PC-3 (cell line): Measurements from ENCODE around the gene RAB1A. TPM values are rescaled to one million over a fixed set of nuclear protein-coding genes. Genes with fewer than 3 reads are reported as not detected.

ENCODE experiments used
- ATAC-seq: fragments of 200-7000 bp; cut with Tn5 transposase; 2 replicates; pipeline ENCODE4 v1.9.1; 2020; ENCODE audit warnings: mild to moderate bottlenecking, moderate library complexity
- BruUV-seq: library from RNA; stranded (reverse); fragments of 400-500 nt; replicated peaks from 2 replicates; lab custom pipeline; 2021; lab: Mats Ljungman, UMichigan
- CTCF ChIA-PET: fragments of 300-600 bp; sonication (Branson Sonifier 250); formaldehyde crosslinking; loops from one replicate; lab custom pipeline; 2022; ENCODE audit warnings: antibody characterized with exemption; lab: Charles Lee
- POLR2A ChIA-PET: fragments of 300-600 bp; sonication (Branson Sonifier 250); formaldehyde crosslinking; loops from one replicate; lab custom pipeline; 2022; ENCODE audit warnings: antibody characterized with exemption; ENCODE audit not compliant: unreplicated experiment; lab: Charles Lee
- DNase-seq: peaks from one replicate; pipeline ENCODE4 v3.0.0-alpha.2; 2015
- H2AFZ ChIP-seq: fragments of 300-600 bp; sonication (generic); 2 replicates; pipeline ENCODE4 v1.6.0; 2016; ENCODE audit warnings: antibody characterized with exemption, low read length
- H3F3A ChIP-seq: fragments of 300-600 bp; sonication (generic); one replicate; pipeline ENCODE4 v1.6.0; 2017; ENCODE audit warnings: antibody characterized with exemption, low read length, control low read depth, mild to moderate bottlenecking; ENCODE audit not compliant: unreplicated experiment
- H3K27ac ChIP-seq: fragments of 300-600 bp; sonication (generic); 2 replicates; pipeline ENCODE4 v1.5.1; 2016; ENCODE audit warnings: mild to moderate bottlenecking, low read length
- H3K27me3 ChIP-seq: fragments of 300-600 bp; sonication (generic); 2 replicates; pipeline ENCODE4 v1.6.1; 2016; ENCODE audit warnings: low read length, mixed read lengths
- H3K36me3 ChIP-seq: fragments of 300-600 bp; sonication (generic); 2 replicates; pipeline ENCODE4 v1.6.1; 2016; ENCODE audit warnings: low read depth, mixed run types, low read length, mixed read lengths
- H3K4me1 ChIP-seq: fragments of 300-600 bp; sonication (generic); 2 replicates; pipeline ENCODE4 v1.5.1; 2016; ENCODE audit warnings: low read length; ENCODE audit not compliant: insufficient read depth
- H3K4me2 ChIP-seq: fragments of 300-600 bp; sonication (generic); 2 replicates; pipeline ENCODE4 v1.6.0; 2016; ENCODE audit warnings: low read length
- H3K4me3 ChIP-seq: fragments of 300-600 bp; sonication (generic); 2 replicates; pipeline ENCODE4 v1.5.1; 2016; ENCODE audit warnings: mild to moderate bottlenecking, low read length, mixed read lengths
- H3K79me2 ChIP-seq: fragments of 300-600 bp; sonication (generic); 2 replicates; pipeline ENCODE4 v1.6.1; 2017; ENCODE audit warnings: low read length, mixed read lengths
- H3K9ac ChIP-seq: fragments of 300-600 bp; sonication (generic); 2 replicates; pipeline ENCODE4 v1.6.0; 2016; ENCODE audit warnings: mild to moderate bottlenecking, low read length
- H3K9me2 ChIP-seq: fragments of 300-600 bp; sonication (generic); replicated peaks from 2 replicates; pipeline ENCODE4 v1.6.1; 2016; ENCODE audit warnings: mixed run types, low read length, mixed read lengths
- H3K9me3 ChIP-seq: fragments of 300-600 bp; sonication (generic); 2 replicates; pipeline ENCODE4 v1.6.1; 2016; ENCODE audit warnings: low read length, mixed read lengths
- H4K20me1 ChIP-seq: fragments of 300-600 bp; sonication (generic); 2 replicates; pipeline ENCODE4 v1.6.1; 2016; ENCODE audit warnings: low read length, mixed read lengths
- EZH2 ChIP-seq: fragments of 300-600 bp; sonication (generic); IDR thresholded peaks from one replicate; pipeline ENCODE4 v1.6.1; 2017; ENCODE audit warnings: antibody characterized with exemption, mild to moderate bottlenecking, low read length; ENCODE audit not compliant: unreplicated experiment
- EZH2phosphoT487 ChIP-seq: fragments of 300-600 bp; sonication (generic); IDR thresholded peaks from 2 replicates; pipeline ENCODE4 v1.6.1; 2018; ENCODE audit warnings: mild to moderate bottlenecking, antibody characterized with exemption, low read length, borderline replicate concordance
- intact Hi-C: fragments of 100-400 bp; cut with micrococcal nuclease; formaldehyde crosslinking; loops from 2 replicates; pipeline ENCODE4 v1.9.0; 2023
- total RNA-seq: library from RNA; depleted of rRNA; stranded (reverse); fragments of >200 nt; gene quantifications from 2 replicates; pipeline ENCODE4 v1.2.3, GENCODE V29; 2014
- TF ChIP-seq, protein P1 (sequence below): fragments of 300-600 bp; sonication (generic); conservative IDR thresholded peaks from 2 replicates; pipeline ENCODE4 v1.5.1; 2017; ENCODE audit warnings: antibody characterized with exemption, low read depth, mild to moderate bottlenecking, low read length

The RAB1A gene
- total RNA-seq, 1 experiment from 2014 or later, result 96.9 TPM

- no peak overlapping the region for H3K4me3 ChIP-seq
- no peaks in the 10 kb centered on the region for H4K20me1 ChIP-seq
- no peaks in the 10 kb centered on the region for H3F3A ChIP-seq
- H3K4me2 ChIP-seq, result no peak overlapping the region
- POLR2A ChIA-PET, result no interaction called here
- peak; percentile 55 for DNase-seq
- peak; percentile 91 for ATAC-seq
- no TSS peak for BruUV-seq
- H3K4me1 ChIP-seq, result no peaks in the 10 kb centered on the region
- H3K9ac ChIP-seq, result no peak overlapping the region
- H3K27me3 ChIP-seq, result no peaks in the 10 kb centered on the region
- no peaks in the 10 kb centered on the region for H3K79me2 ChIP-seq
- no peaks in the 10 kb centered on the region for H3K9me3 ChIP-seq
- no peak overlapping the region for H3K27ac ChIP-seq
- TF ChIP-seq, protein P1, sequence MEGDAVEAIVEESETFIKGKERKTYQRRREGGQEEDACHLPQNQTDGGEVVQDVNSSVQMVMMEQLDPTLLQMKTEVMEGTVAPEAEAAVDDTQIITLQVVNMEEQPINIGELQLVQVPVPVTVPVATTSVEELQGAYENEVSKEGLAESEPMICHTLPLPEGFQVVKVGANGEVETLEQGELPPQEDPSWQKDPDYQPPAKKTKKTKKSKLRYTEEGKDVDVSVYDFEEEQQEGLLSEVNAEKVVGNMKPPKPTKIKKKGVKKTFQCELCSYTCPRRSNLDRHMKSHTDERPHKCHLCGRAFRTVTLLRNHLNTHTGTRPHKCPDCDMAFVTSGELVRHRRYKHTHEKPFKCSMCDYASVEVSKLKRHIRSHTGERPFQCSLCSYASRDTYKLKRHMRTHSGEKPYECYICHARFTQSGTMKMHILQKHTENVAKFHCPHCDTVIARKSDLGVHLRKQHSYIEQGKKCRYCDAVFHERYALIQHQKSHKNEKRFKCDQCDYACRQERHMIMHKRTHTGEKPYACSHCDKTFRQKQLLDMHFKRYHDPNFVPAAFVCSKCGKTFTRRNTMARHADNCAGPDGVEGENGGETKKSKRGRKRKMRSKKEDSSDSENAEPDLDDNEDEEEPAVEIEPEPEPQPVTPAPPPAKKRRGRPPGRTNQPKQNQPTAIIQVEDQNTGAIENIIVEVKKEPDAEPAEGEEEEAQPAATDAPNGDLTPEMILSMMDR, result peak; percentile 59
- TF ChIP-seq EZH2phosphoT487, result no peak
- TF ChIP-seq EZH2, result no peak
- no peaks in the 10 kb centered on the region for H3K36me3 ChIP-seq
- H2AFZ ChIP-seq, result no peak overlapping the region
- CTCF ChIA-PET, result interaction anchor here (0.5 to 1.0 kb wide), 2 partner anchors 9 to 77 kb away, joined by 3 read pairs; no protein-coding TSS in a partner anchor
- intact Hi-C loops, result loop anchor here (1.0 kb wide), 1 partner anchor 77 kb away; no protein-coding TSS in a partner anchor
- no peaks in the 10 kb centered on the region for H3K9me2 ChIP-seq
Observed at GRCh38 chr2:65142515-65142914, 12.6 kb upstream of the RAB1A start.

DNA sequence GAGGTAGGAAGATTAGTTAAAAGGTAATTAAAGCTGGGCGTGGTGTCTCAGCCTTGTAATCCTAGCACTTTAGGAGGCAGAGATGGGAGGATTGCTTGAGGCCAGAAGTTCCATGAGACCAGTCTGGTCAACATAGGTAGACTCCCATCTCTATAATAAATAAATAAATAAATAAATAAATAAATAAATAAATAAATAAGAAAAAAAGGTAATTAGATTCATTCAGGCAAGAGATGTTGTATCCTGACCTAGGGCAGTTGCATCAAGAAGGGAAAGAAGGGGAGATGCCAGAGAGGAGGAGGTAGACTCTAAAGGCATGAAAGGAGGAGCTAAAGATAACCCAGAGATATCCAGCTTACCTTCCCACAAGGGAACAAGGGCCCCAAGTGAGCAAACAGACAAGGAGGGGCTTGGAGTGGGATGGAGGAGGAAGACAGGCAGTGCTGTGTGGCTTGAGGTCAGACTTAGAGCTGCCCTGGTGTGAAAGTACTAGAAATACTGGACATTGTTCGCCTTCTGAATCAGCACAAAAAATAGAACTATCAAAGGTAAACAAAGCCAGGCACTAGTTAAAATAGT is 7.4 kb upstream of the RAB1A start:
- H3K9me2 ChIP-seq, result no peaks in the 10 kb centered on the region
- BruUV-seq, result no TSS peak
- ChIA-PET CTCF (interaction anchor here (0.6 kb wide), 1 partner anchor 55 kb away, joined by 6 read pairs; no protein-coding TSS in a partner anchor), POLR2A (no interaction called here)
- DNase-seq (no peak), ATAC-seq (no peak)
- H3K36me3 ChIP-seq, result no peaks in the 10 kb centered on the region
- H3K79me2 ChIP-seq, result no peaks in the 10 kb centered on the region
- H3F3A ChIP-seq, result no peaks in the 10 kb centered on the region
- H3K4me1 ChIP-seq, result no peaks in the 10 kb centered on the region
- TF ChIP-seq, protein P1, result no peak
- TF ChIP-seq EZH2, result no peak
- no peak for TF ChIP-seq EZH2phosphoT487
- H3K4me3 ChIP-seq, result no peak overlapping the region
- H3K4me2 ChIP-seq, result no peak overlapping the region
- no peaks in the 10 kb centered on the region for H3K9me3 ChIP-seq
- no peaks in the 10 kb centered on the region for H3K27me3 ChIP-seq
- no peak overlapping the region for H3K9ac ChIP-seq
- H3K27ac ChIP-seq, result no peak overlapping the region
- H4K20me1 ChIP-seq, result no peaks in the 10 kb centered on the region
- H2AFZ ChIP-seq, result no peak overlapping the region
- intact Hi-C loops, result no loop called here

DNA sequence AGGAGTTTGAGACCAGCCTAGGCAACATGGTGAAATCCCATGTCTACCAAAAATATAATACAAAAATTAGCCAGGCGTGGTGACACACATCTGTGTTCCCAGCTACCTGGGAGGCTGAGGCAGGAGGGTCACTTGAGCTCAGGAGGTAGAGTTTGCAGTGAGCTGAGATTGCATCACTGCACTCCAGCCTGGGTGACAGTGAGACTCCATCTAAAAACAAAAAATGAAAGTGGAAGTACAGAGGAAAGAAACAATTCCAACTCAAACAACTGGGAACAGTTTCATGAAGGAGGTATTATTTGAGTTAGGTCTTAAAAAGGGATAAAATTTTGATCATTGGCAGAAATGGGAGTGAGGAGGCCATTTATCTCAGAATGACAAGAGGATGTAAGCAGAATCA is 6.3 kb upstream of the RAB1A start:
- intact Hi-C loops, result no loop called here
- CTCF ChIA-PET, result no interaction called here
- TF ChIP-seq EZH2, result no peak

More for the DNA sequence above, 6.3 kb upstream of the RAB1A start:
- H3K27me3 ChIP-seq, result no peaks in the 10 kb centered on the region
- DNase-seq, result no peak
- no peaks in the 10 kb centered on the region for H3K9me3 ChIP-seq
- H3K4me1 ChIP-seq, result no peaks in the 10 kb centered on the region
- no peak overlapping the region for H3K4me3 ChIP-seq
- POLR2A ChIA-PET, result interaction anchor here (0.6 kb wide), 1 partner anchor 78 kb away, joined by 4 read pairs; no protein-coding TSS in a partner anchor
- no peaks in the 10 kb centered on the region for H3F3A ChIP-seq
- H3K9ac ChIP-seq, result no peak overlapping the region
- no peaks in the 10 kb centered on the region for H3K79me2 ChIP-seq
- no TSS peak for BruUV-seq
- no peaks in the 10 kb centered on the region for H3K36me3 ChIP-seq
- H4K20me1 ChIP-seq, result no peaks in the 10 kb centered on the region
- H2AFZ ChIP-seq, result no peak overlapping the region
- H3K4me2 ChIP-seq, result no peak overlapping the region
- H3K9me2 ChIP-seq, result no peaks in the 10 kb centered on the region
- ATAC-seq, result no peak
- no peak overlapping the region for H3K27ac ChIP-seq
